K562 (cell line): Measurements from ENCODE around the gene CBFA2T3. TPM values are rescaled to one million over a fixed set of nuclear protein-coding genes. Genes with fewer than 3 reads are reported as not detected.

Source experiments
- BHLHE40 ChIP-seq: IDR thresholded peaks from 2 replicates; pipeline ENCODE4 v1.6.1; 2011; ENCODE audit warnings: low read length, improper control_type of control experiment
- CHCHD3 ChIP-seq: fragments of 250-450 bp; sonication (Bioruptor Pico); IDR thresholded peaks from 2 replicates; pipeline ENCODE4 v2.1.2; 2022; ENCODE audit warnings: mild to moderate bottlenecking
- ETV1 ChIP-seq: fragments of 450-650 bp; conservative IDR thresholded peaks from 2 replicates; pipeline ENCODE4 v1.6.1; 2016; ENCODE audit warnings: missing genetic modification characterization, control low read depth, low read depth, missing compliant biosample characterization
- FOS ChIP-seq: IDR thresholded peaks from 3 replicates; pipeline ENCODE4 v1.6.1; 2011; ENCODE audit not compliant: insufficient read length; ENCODE audit errors: extremely low read depth
- FOXA1 ChIP-seq: fragments of 450-650 bp; IDR thresholded peaks from 2 replicates; pipeline ENCODE4 v1.6.1; 2016; ENCODE audit warnings: mild to moderate bottlenecking, borderline replicate concordance
- FOXJ2 ChIP-seq: fragments of 200-800 bp; sonication (Bioruptor generic); IDR thresholded peaks from 2 replicates; pipeline ENCODE4 v1.6.1; 2016; ENCODE audit warnings: missing genetic modification characterization, missing compliant biosample characterization
- GATAD2B ChIP-seq: fragments of 450-650 bp; IDR thresholded peaks from 2 replicates; pipeline ENCODE4 v1.6.1; 2017; ENCODE audit warnings: mild to moderate bottlenecking, borderline replicate concordance
- HIVEP1 ChIP-seq: fragments of 250-450 bp; sonication (Bioruptor Pico); IDR thresholded peaks from 2 replicates; pipeline ENCODE4 v1.4.0; 2020; ENCODE audit warnings: mild to moderate bottlenecking
- KDM2B ChIP-seq: fragments of 250-450 bp; sonication (Bioruptor Pico); IDR thresholded peaks from 2 replicates; pipeline ENCODE4 v1.8.0; 2021; ENCODE audit warnings: mild to moderate bottlenecking, moderate library complexity
- POLR2B ChIP-seq: fragments of 450-650 bp; IDR thresholded peaks from 2 replicates; pipeline ENCODE4 v1.6.1; 2018; ENCODE audit warnings: low read depth; ENCODE audit not compliant: partially characterized antibody
- PPARD ChIP-seq: fragments of 250-450 bp; sonication (Bioruptor Pico); IDR thresholded peaks from 2 replicates; pipeline ENCODE4 v1.8.0; 2022; ENCODE audit warnings: inconsistent platforms, mild to moderate bottlenecking, moderate library complexity
- PTRF ChIP-seq: fragments of 450-650 bp; IDR thresholded peaks from 2 replicates; pipeline ENCODE4 v1.6.1; 2016; ENCODE audit warnings: mild to moderate bottlenecking, missing genetic modification characterization, missing compliant biosample characterization
- RFX7 ChIP-seq: fragments of 250-450 bp; sonication (Bioruptor Pico); IDR thresholded peaks from 2 replicates; pipeline ENCODE4 v1.5.1; 2021; ENCODE audit warnings: mild to moderate bottlenecking
- SRF ChIP-seq, 2 experiments: fragments of 250-450, 450-650 bp in 1 of 2; sonication (Bioruptor Pico) in 1 of 2; sonication (generic) in 1 of 2; formaldehyde crosslinking; IDR thresholded peaks; 2 replicates each; pipeline versions ENCODE4 v1.5.0 to v1.5.1; 2020 to 2022; ENCODE audit warnings: mild to moderate bottlenecking in 1 of 2, missing genetic modification reagents in 1 of 2
- TBL1XR1 ChIP-seq, 2 experiments: IDR thresholded peaks; 2 replicates each; pipeline ENCODE4 v1.6.1; 2012; ENCODE audit warnings: improper control_type of control experiment in 2 of 2, low read length in 2 of 2, mild to moderate bottlenecking in 1 of 2
- TCF3 ChIP-seq: sonication (generic); formaldehyde crosslinking; IDR thresholded peaks from 2 replicates; pipeline ENCODE4 v1.4.0; 2020; ENCODE audit warnings: mild to moderate bottlenecking, missing genetic modification reagents
- ZNF217 ChIP-seq: sonication (generic); formaldehyde crosslinking; IDR thresholded peaks from 2 replicates; pipeline ENCODE4 v1.8.0; 2022; ENCODE audit warnings: mild to moderate bottlenecking, missing genetic modification reagents
- ZNF431 ChIP-seq: sonication (generic); formaldehyde crosslinking; IDR thresholded peaks from 2 replicates; pipeline ENCODE4 v1.8.0; 2022; ENCODE audit warnings: mild to moderate bottlenecking, missing genetic modification reagents
- ZNF551 ChIP-seq: fragments of 250-450 bp; sonication (Bioruptor Pico); IDR thresholded peaks from 2 replicates; pipeline ENCODE4 v1.5.0; 2021; ENCODE audit warnings: mild to moderate bottlenecking, moderate library complexity
- ZNF785 ChIP-seq: fragments of 250-450 bp; sonication (Bioruptor Pico); IDR thresholded peaks from 2 replicates; pipeline ENCODE4 v1.4.0; 2020; ENCODE audit warnings: mild to moderate bottlenecking
- polyA plus RNA-seq, 8 experiments: library from polyadenylated mRNA; depleted of rRNA in 4 of 8; stranded (reverse) in 5 of 8; unstranded in 3 of 8; fragments of >200 nt; fragmentation: Nextera tagmentation in 2 of 8; fragmentation: Illumina TruSeq in 1 of 8; extraction: Ambion mirVana in 2 of 8; extraction: Trizol in 1 of 8; gene quantifications; 2 replicates each; pipeline versions ENCODE4 v1.2.1 to v1.2.3, GENCODE V29; 2011 to 2014; ENCODE audit warnings: inconsistent platforms in 1 of 8, missing spikeins in 1 of 8
- total RNA-seq, 7 experiments: library from RNA; depleted of rRNA in 6 of 7; stranded (reverse); fragments of >200 nt in 6 of 7; fragmentation: Illumina TruSeq in 2 of 7; extraction: Trizol in 2 of 7; gene quantifications; 2 replicates each; pipeline versions ENCODE4 v1.2.1 to v1.2.3, GENCODE V29; 2011 to 2021; ENCODE audit warnings: low replicate concordance in 1 of 7
- TF ChIP-seq, protein P1 (sequence below): fragments of 450-650 bp; formaldehyde crosslinking; IDR thresholded peaks from 2 replicates; pipeline ENCODE4 v1.4.0; 2020; ENCODE audit warnings: mild to moderate bottlenecking, moderate library complexity
- TF ChIP-seq, protein P2 (sequence below): fragments of 250-450 bp; sonication (Bioruptor Pico); IDR thresholded peaks from 2 replicates; pipeline ENCODE4 v1.8.0; 2021; ENCODE audit warnings: moderate library complexity, mild to moderate bottlenecking, inconsistent platforms
- TF ChIP-seq, protein P3 (sequence below): fragments of 450-650 bp; IDR thresholded peaks from 2 replicates; pipeline ENCODE4 v1.6.1; 2016
- TF ChIP-seq, protein P4 (sequence below), 2 experiments: fragments of 200-800 bp in 1 of 2; sonication (Bioruptor generic) in 1 of 2; sonication (generic) in 1 of 2; formaldehyde crosslinking in 1 of 2; IDR thresholded peaks in 1 of 2; conservative IDR thresholded peaks in 1 of 2; 2 replicates each; pipeline versions ENCODE4 v1.5.0 to v1.6.1; 2016 to 2020; ENCODE audit warnings: missing compliant biosample characterization in 1 of 2, missing genetic modification characterization in 1 of 2, missing genetic modification reagents in 1 of 2

The CBFA2T3 gene
- total and polyA plus RNA-seq, 9 of the 15 experiments (the other 6 are each of a cell fraction or from before 2014, with no cell fraction given) = 2.3 to 145 (median 6.7) TPM

DNA sequence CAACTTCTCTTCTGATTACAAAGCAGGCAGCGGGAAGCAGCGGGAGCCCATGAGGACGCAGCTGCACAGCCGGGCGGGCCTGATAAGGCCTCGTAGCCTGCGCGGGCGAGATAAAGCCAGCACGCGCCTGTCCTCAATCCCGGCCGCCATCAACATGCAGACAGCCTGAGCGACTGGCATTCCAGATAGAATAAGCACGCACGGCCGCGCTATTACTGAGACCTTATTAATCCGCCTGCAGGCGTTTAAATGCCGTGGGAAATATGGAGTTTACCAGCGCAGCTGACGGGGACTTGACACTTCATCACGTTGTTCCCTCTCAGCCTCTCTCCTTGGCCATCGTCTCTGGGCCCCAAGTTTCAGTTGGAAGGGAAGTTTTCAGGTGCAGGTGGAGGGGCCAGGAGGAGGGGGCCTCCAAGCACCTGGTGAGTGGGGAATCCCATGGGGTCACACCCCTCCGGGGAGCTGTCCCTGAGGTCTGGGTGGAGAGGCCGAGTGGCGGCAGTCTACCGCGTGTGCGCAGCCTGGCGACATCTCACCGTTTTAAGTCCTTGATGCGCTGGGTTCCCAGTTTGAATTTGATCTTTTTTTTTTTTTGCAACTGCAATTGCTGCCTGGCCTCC lies 27.3 kb upstream of the CBFA2T3 start (continued):
- TF ChIP-seq, protein P1, sequence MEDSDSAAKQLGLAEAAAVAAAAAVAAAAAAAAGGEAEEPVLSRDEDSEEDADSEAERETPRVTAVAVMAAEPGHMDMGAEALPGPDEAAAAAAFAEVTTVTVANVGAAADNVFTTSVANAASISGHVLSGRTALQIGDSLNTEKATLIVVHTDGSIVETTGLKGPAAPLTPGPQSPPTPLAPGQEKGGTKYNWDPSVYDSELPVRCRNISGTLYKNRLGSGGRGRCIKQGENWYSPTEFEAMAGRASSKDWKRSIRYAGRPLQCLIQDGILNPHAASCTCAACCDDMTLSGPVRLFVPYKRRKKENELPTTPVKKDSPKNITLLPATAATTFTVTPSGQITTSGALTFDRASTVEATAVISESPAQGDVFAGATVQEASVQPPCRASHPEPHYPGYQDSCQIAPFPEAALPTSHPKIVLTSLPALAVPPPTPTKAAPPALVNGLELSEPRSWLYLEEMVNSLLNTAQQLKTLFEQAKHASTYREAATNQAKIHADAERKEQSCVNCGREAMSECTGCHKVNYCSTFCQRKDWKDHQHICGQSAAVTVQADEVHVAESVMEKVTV (CRISPR knock-in tag) = peak; percentile 61; the same call in 1 of the 2 replicates
- no peak for TF ChIP-seq PTRF (tag)
- no peak for TF ChIP-seq ZNF551
- peak; percentile 100 for TF ChIP-seq TCF3 (CRISPR knock-in tag)
- TF ChIP-seq, protein P2, sequence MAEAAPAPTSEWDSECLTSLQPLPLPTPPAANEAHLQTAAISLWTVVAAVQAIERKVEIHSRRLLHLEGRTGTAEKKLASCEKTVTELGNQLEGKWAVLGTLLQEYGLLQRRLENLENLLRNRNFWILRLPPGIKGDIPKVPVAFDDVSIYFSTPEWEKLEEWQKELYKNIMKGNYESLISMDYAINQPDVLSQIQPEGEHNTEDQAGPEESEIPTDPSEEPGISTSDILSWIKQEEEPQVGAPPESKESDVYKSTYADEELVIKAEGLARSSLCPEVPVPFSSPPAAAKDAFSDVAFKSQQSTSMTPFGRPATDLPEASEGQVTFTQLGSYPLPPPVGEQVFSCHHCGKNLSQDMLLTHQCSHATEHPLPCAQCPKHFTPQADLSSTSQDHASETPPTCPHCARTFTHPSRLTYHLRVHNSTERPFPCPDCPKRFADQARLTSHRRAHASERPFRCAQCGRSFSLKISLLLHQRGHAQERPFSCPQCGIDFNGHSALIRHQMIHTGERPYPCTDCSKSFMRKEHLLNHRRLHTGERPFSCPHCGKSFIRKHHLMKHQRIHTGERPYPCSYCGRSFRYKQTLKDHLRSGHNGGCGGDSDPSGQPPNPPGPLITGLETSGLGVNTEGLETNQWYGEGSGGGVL = no peak
- TF ChIP-seq RFX7 (CRISPR knock-in tag) = peak; percentile 49; the same call in 1 of the 2 replicates
- TF ChIP-seq ZNF785 (CRISPR knock-in tag) = no peak
- TF ChIP-seq, protein P3, sequence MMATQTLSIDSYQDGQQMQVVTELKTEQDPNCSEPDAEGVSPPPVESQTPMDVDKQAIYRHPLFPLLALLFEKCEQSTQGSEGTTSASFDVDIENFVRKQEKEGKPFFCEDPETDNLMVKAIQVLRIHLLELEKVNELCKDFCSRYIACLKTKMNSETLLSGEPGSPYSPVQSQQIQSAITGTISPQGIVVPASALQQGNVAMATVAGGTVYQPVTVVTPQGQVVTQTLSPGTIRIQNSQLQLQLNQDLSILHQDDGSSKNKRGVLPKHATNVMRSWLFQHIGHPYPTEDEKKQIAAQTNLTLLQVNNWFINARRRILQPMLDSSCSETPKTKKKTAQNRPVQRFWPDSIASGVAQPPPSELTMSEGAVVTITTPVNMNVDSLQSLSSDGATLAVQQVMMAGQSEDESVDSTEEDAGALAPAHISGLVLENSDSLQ = peak; percentile 80
- no peak for TF ChIP-seq FOS
- peak; percentile 99 for TF ChIP-seq TBL1XR1 (IDR thresholded peaks at IDR 0.05; ENCODE audit: low read length in 2 of 2)
- TF ChIP-seq PPARD (CRISPR knock-in tag) = no peak
- no peak for TF ChIP-seq FOXA1
- no peak for TF ChIP-seq ZNF217
- peak; percentile 94 for TF ChIP-seq ETV1 (tag)
- no peak for TF ChIP-seq CHCHD3 (CRISPR knock-in tag)
- peak; percentile 98 for TF ChIP-seq FOXJ2 (tag)
- TF ChIP-seq ZNF431 (CRISPR knock-in tag) = peak; percentile 90
- peak; percentile 96 for TF ChIP-seq GATAD2B
- TF ChIP-seq HIVEP1 = peak; percentile 94
- peak; percentile 100 for TF ChIP-seq BHLHE40
- TF ChIP-seq, protein P4, sequence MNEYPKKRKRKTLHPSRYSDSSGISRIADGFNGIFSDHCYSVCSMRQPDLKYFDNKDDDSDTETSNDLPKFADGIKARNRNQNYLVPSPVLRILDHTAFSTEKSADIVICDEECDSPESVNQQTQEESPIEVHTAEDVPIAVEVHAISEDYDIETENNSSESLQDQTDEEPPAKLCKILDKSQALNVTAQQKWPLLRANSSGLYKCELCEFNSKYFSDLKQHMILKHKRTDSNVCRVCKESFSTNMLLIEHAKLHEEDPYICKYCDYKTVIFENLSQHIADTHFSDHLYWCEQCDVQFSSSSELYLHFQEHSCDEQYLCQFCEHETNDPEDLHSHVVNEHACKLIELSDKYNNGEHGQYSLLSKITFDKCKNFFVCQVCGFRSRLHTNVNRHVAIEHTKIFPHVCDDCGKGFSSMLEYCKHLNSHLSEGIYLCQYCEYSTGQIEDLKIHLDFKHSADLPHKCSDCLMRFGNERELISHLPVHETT (CRISPR knock-in tag; conservative IDR thresholded peaks at IDR 0.05 in 1 of 2, IDR thresholded peaks at IDR 0.05 in 1 of 2) = peak in 1 of 2 experiments; percentile 98; a peak in 2 of 4 replicates
- peak in 1 of 2 experiments; percentile 51; a peak in 1 of 4 replicates for TF ChIP-seq SRF (CRISPR knock-in tag; IDR thresholded peaks at IDR 0.05)
- no peak for TF ChIP-seq POLR2B
- peak; percentile 95; the same call in 1 of the 2 replicates for TF ChIP-seq KDM2B (CRISPR knock-in tag)
